ENCODE measurements around the gene RCN2. TPM values are rescaled to one million over a fixed set of nuclear protein-coding genes. Genes with fewer than 3 reads are reported as not detected.

Gene RCN2
- total and polyA plus RNA-seq, 2 of the 13 experiments (the other 11 are each of a cell fraction or from before 2014, with no cell fraction given) = 84.4 to 89.0 TPM

DNA sequence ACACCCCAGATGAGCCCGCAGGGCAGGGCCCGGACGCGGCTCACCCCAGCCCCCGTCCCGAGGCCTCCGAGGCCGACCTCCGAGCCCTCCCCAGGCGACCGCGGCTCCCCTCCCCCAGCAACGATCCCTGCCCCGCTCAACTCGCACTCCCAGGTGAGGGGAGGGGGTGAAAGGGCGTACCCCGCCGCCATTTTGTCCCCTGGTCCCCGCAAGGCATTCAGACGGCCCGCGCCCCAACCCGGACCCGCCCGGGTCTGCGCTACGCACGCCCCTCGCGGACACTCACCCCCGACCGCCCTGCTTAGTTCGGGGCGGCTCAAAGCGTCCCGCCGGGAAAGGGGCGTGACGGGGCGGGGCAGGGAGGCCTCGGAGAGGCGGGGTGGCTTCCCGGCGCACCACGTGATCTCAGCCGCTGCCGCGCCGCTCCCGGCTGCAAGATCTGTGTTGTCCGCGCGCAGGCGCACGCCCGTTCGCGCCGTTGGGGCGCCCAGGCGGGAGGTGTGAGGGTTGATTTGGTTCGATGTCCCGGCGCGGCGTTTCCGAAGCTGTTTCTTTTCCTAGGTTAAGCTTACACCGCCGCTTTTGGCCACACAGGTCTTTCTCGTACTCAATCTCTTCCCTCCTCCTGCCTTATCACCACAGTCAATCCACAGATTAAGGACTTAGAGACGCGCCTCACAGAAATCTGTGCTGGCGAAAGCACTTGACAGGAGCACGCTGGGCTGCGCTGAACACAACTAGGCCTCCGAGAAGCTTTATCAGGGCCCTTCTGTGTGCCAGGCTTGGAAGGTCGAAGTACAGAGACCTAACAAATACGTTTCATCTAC is 26.3 kb upstream of the RCN2 start, which contains the start of gene SCAPER (continued):
- TF ChIP-seq ZNF800 (CRISPR knock-in tag; IDR thresholded peaks at IDR 0.05) (peak; percentile 85; the same call in 1 of the 2 replicates), FOXP1 (IDR thresholded peaks at IDR 0.05) (no peak), FOXP1 (CRISPR knock-in tag; IDR thresholded peaks at IDR 0.05) (peak; percentile 30; the same call in 1 of the 2 replicates), SMARCE1 (IDR thresholded peaks at IDR 0.05; ENCODE audit: borderline replicate concordance) (no peak), POLR2AphosphoS2 (IDR thresholded peaks at IDR 0.05; ENCODE audit: low read depth, low read length) (no peak), ZNF232 (CRISPR knock-in tag; IDR thresholded peaks at IDR 0.05; ENCODE audit: borderline replicate concordance) (peak; percentile 93; the same call in 1 of the 2 replicates), GZF1 (CRISPR knock-in tag; IDR thresholded peaks at IDR 0.05) (peak; percentile 87), CBFB (CRISPR knock-in tag; IDR thresholded peaks at IDR 0.05) (no peak), SIX1 (CRISPR knock-in tag; IDR thresholded peaks at IDR 0.05; ENCODE audit: borderline replicate concordance) (0 out of 2 replicates have a peak, but pooled peaks have one; percentile 39), CHD2 (IDR thresholded peaks at IDR 0.05; ENCODE audit: low read depth, low read length) (no peak), ZNF292 (CRISPR knock-in tag; IDR thresholded peaks at IDR 0.05; ENCODE audit: borderline replicate concordance, low read depth) (no peak; the same call in 1 of the 2 replicates), SNAPC5 (CRISPR knock-in tag; IDR thresholded peaks at IDR 0.05; ENCODE audit: borderline replicate concordance) (no peak), BHLHE40 (IDR thresholded peaks at IDR 0.05; ENCODE audit: low read length) (0 out of 2 replicates have a peak, but pooled peaks have one; percentile 41), SRSF4 (IDR thresholded peaks at IDR 0.05; ENCODE audit: low read depth, low read length, poor library complexity, severe bottlenecking) (no peak), ZNF589 (CRISPR knock-in tag; conservative IDR thresholded peaks at IDR 0.05) (no peak), RFXAP (CRISPR knock-in tag; IDR thresholded peaks at IDR 0.05; ENCODE audit: borderline replicate concordance) (peak; percentile 47; the same call in 1 of the 2 replicates), ETV5 (CRISPR knock-in tag; IDR thresholded peaks at IDR 0.05; ENCODE audit: borderline replicate concordance) (peak; percentile 31; the same call in 1 of the 2 replicates), ZNF335 (CRISPR knock-in tag; IDR thresholded peaks at IDR 0.05) (peak; percentile 49; the same call in 1 of the 2 replicates), ZNF574 (CRISPR knock-in tag; IDR thresholded peaks at IDR 0.05) (peak; percentile 79), HNF1B (CRISPR knock-in tag; IDR thresholded peaks at IDR 0.05) (peak; percentile 79), ZNF660 (CRISPR knock-in tag; IDR thresholded peaks at IDR 0.05; ENCODE audit: borderline replicate concordance, low read depth) (peak; percentile 66; the same call in 1 of the 2 replicates)
- TF ChIP-seq, protein P1, sequence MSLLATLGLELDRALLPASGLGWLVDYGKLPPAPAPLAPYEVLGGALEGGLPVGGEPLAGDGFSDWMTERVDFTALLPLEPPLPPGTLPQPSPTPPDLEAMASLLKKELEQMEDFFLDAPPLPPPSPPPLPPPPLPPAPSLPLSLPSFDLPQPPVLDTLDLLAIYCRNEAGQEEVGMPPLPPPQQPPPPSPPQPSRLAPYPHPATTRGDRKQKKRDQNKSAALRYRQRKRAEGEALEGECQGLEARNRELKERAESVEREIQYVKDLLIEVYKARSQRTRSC (CRISPR knock-in tag; IDR thresholded peaks at IDR 0.05; ENCODE audit: low read depth) = peak; percentile 98
